Measurements from ENCODE around the gene C19orf18.
"Not testable (repeated sequence)": the region's sequence is repeated elsewhere in the genome, so short reads cannot be mapped to it uniquely, and the experiment has no call there.

C19orf18 gene

GRCh38 chr19:57949296-57949695, 25.0 kb downstream of the C19orf18 start:
- in situ Hi-C loops (cut with MboI; ENCODE audit: low sequenced_read_pairs): no loop called here

GRCh38 chr19:57947419-57948134, 26.8 kb downstream of the C19orf18 start, which contains the start of gene ZNF256:
Gene ZNF256 (minus strand): TSS chr19:57947706. CDS start chr19:57947474, 232 bp downstream.
- in situ Hi-C loops (cut with MboI; ENCODE audit: low sequenced_read_pairs): no loop called here

- in situ Hi-C loops (cut with MboI; ENCODE audit: low sequenced_read_pairs): no loop called here
Observed at GRCh38 chr19:57947088-57947418, 27.3 kb downstream of the C19orf18 start.

GRCh38 chr19:57946316-57946715, 28.0 kb downstream of the C19orf18 start:
- in situ Hi-C loops (cut with MboI; ENCODE audit: low sequenced_read_pairs): no loop called here

GRCh38 chr19:57941593-57941992, 32.7 kb downstream of the C19orf18 start:
- in situ Hi-C loops (cut with MboI; ENCODE audit: low sequenced_read_pairs): no loop called here

GRCh38 chr19:57935731-57936130, 38.6 kb downstream of the C19orf18 start:
- in situ Hi-C loops (cut with MboI; ENCODE audit: low sequenced_read_pairs): no loop called here

GRCh38 chr19:57934820-57935665, 39.3 kb downstream of the C19orf18 start, which contains the start of gene ZNF418:
Gene ZNF418 (minus strand): TSS chr19:57935402. CDS start chr19:57933822, 1,580 bp downstream.
- in situ Hi-C loops (cut with MboI; ENCODE audit: low sequenced_read_pairs): no loop called here

GRCh38 chr19:57927587-57927986, 46.7 kb downstream of the C19orf18 start:
- in situ Hi-C loops (cut with MboI; ENCODE audit: low sequenced_read_pairs): no loop called here

- in situ Hi-C loops (cut with MboI; ENCODE audit: low sequenced_read_pairs): not testable (repeated sequence)
Observed at GRCh38 chr19:57916168-57916995, 58.0 kb downstream of the C19orf18 start, which contains the start of gene ZNF417. Gene ZNF417 (minus strand): TSS chr19:57916592. CDS start chr19:57916411, 181 bp downstream.

GRCh38 chr19:57914531-57914930, 59.8 kb downstream of the C19orf18 start:
- in situ Hi-C loops (cut with MboI; ENCODE audit: low sequenced_read_pairs): no loop called here
